ENCODE results near the gene ARID1A.
A peak's percentile ranks its signal among the peaks of the same experiment; 100 is the strongest.

The ARID1A gene

DNA sequence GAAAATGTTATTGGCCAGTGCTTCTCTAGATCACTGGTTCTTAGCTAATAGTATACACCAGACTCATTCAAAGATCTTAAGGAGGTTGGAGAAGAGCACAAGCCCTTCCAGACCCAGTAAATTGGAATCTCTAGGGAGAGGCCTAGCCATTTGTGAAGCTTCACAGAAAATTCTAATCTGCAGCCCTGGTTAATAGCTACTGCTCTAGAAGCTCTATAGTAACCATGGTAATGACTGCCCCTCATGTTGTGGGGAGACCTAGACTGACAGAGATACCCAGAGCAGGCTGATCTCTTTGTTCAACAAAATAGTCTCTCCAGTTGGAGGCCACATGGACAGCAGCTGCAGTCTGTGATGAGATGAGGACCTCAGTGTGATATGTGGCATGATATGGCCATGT lies 31.7 kb downstream of the ARID1A start:
- DNase-seq: no peak

DNA sequence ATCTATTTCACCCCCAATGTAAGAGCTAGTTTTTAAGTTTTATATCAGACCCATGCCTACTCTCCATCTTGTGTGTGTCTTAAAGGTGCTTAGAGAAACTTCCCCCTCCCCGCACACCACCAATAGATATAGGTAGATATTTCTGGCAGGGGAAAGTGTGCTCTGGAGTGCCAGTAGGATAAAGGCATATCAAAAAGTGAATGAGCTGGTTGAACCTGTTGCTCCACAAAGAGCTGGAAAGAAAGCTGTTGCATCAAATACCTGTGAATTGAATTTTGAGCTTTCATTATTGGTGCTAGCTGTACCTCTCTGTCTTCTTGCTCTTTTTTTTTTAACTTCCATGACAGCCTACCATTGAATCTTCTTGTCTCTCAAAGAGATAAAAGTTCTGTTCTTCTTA lies 32.8 kb downstream of the ARID1A start:
- DNase-seq: no peak

DNA sequence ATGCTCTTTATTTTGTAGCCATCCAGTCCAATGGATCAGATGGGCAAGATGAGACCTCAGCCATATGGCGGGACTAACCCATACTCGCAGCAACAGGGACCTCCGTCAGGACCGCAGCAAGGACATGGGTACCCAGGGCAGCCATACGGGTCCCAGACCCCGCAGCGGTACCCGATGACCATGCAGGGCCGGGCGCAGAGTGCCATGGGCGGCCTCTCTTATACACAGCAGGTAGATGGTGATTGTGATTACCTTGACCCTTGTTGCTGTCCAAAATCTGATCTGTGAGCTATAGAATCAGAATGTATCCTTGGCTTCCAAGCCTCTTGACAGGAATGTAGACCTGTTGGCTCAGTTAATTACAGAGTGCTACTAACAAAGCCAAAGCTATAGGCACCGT lies 33.8 kb downstream of the ARID1A start:
- no peak for DNase-seq

DNA sequence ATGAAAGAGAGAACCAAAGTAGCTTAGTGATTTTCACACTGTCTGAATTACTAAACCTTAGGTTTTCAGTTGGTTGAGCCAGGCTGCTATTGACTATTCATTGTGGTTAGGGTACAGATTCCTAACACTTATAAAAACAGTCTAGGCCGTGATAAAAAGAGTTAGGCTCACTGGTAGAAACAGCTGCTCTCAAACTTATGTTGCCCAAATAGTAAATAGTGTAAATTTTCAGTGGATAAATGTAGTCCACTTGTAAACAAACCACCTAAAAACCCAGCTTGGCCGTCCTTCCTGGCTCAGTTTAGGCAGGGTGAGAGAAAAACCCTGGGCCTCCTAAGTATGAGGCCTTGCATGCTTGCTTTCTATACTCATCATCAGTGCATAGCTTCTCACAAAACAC lies 34.9 kb downstream of the ARID1A start:
- DNase-seq: no peak

DNA sequence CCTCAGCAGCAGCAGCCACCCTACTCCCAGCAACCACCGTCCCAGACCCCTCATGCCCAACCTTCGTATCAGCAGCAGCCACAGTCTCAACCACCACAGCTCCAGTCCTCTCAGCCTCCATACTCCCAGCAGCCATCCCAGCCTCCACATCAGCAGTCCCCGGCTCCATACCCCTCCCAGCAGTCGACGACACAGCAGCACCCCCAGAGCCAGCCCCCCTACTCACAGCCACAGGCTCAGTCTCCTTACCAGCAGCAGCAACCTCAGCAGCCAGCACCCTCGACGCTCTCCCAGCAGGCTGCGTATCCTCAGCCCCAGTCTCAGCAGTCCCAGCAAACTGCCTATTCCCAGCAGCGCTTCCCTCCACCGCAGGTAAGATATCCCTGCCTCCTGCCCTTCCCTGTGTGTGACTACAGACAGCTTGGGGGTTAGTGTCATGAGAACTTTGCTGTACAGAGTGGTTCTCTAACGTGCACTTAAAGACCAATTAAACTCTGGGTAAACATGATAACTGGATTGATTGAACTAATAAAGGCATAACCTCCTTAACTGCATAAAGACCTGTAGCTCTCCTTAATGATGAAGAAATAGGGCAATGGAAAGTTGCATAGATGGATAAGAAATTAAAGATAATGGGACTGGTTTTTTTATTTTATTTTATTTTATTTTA lies 35.6 kb downstream of the ARID1A start:
- no peak for DNase-seq

DNA sequence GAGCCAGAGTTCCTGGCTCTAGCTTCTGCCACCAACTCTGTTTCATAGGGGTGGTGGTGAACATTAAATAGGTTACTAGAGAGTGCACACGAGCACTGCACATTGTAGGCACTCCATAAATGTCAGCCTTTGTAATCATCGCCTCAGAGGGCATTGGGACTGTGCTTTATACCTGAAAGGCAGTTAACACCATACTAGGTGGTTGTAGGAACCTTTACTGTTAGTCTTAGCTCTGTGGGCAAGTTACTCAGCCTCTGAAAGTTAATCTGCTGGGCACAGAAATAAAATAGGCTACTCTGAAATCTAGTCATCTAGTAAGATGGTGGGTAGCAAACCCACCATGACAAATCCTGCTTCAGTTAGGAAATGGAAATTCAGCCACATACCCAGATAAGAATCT lies 37.6 kb downstream of the ARID1A start:
- no peak for DNase-seq

DNA sequence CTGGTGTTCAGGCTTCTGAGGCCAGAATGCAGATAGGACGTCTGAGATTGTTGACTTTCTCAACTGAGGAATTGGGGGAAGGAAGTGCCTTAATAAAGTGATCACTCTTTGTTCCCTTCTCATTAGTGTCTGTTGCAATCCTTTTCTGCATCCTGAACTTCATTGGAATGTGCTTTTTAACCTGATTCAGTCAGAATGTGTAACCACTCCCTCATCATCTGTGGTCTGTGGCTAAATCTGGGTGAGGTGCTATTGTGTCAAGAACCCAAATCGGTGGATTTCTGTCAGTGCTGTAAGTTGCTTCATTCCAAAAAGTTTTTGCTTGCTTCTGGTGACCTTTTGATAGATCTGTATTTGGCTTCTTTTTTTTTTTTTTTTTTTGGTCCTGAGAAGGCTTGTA lies 38.2 kb downstream of the ARID1A start:
- no peak for DNase-seq

DNA sequence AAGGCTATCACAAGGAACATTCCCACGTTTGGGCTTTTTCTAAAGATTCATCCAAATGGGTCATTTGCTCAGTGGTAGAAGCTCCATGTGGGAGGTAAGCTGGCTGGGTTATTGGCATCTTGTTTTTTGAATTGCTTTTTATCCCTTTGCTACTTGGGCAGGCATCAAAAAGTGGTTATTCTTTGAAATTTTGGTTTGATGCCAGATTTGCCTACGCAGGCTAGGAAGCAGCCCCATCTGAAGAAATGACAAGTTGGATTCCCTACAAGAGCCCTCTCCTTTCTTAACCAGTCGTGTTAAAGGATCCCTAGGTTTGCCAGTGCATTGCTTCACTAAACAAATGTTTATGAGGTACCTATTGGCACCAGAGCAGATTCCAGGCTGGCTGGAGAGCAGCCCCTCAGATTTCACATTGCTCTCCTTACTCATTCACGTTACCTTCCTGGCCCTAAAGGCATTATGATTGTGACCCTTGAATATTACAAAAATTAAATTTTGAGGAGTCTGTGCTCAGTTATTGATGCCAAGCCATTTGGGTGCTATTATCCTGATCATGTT lies 38.8 kb downstream of the ARID1A start:
- DNase-seq: no peak

DNA sequence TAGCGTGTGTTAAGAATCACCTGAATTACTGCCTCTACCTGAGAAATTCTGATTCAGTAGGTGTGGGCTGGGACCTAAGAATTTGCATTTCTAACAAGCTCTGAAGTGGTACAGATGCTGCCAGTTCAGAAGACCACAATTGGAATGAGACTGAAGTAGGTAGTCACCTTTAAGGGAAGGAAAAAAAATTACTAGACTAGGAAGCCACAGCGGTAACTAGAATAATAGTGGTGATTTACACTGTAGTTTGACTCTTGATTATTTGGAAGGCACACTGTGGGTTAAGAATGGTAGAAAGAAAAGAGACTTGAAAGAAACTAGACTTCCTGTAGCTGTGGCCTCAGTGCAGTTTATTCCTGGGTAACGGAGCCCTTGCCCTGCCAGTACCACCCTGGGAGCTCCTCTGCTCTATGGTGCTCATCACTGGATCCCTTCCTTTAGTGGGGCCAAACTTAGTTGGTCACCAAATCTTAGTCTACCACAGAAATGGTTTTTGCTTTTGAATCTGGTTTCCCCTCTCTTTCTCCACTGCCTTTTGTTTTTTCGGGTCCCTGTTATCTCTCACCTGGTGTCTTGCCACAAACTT lies 43.6 kb downstream of the ARID1A start:
- DNase-seq: no peak

DNA sequence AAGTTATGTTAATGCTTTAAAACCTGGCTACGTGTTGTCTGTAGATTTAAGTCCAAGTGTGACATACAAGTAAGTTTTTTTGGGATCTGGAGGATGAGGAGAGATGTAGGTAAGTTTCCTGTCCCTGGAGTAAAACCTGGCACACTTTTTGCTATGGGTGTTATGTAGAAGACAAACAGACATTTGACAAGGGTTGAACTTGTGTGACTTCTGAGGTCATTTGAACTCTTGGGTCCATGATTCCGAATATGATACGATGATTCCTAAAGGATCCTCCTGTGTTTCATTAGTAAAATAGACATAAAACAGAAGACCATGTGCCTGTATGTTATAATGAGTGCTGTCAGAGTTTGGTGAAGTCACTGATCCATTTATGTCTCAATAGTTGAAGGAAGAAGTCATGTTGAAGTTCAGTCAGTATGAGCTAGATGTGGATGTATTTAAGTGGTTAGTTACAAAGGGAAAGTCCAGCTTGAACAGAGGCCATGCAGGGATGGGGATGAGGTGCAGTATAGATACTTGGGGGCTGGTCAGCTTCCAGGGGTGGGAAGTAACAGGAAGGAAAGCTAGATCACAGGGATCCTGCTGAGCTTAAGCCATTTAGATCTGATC lies 44.3 kb downstream of the ARID1A start:
- no peak for DNase-seq

DNA sequence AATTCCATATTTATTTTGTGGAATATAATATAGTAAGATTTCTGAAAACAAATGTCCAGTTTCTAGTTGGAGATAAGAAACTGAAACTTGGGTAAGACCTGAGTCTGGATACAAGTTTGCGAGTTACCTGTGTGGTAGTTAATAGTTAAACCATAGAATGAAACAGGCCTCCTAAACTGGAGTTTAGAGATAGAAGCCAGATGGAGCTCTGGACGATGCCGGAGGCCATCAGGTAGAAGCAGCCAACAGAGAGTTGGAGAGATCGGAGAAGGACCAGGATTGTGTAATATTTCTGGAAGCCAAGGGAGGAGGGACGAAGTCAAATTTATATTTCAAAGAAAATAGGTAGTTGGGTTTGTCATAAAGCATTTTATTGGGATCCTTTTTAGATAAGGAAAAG lies 45.1 kb downstream of the ARID1A start:
- DNase-seq: no peak

DNA sequence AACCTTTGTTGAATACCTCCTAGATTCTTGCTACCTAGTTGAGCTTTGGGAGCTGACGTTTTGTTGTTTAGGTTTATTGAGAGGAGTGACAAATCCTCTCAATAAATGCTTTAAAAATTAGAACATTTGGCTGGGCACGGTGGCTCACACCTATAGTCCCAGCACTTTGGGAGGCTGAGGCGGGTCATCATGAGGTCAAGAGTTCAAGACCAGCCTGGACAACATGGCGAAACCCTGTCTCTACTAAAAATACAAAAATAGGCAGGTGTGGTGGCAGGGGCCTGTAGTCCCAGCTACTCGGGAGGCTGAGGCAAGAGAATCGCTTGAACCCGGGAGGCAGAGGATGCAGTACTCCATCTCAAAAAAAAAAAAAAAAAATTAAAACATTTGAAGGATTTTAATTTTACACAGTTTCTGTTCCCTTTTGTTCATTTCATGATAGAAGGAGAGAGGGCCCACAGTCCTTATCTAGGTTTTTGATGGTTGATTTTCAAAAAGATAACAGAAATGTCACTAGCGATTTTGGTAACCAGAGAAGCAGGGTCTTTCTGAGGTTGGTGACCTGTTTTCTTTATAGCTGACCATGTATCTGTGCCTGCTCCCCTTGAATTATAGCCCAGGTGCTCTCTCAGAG lies 47.7 kb downstream of the ARID1A start:
- DNase-seq: no peak

DNA sequence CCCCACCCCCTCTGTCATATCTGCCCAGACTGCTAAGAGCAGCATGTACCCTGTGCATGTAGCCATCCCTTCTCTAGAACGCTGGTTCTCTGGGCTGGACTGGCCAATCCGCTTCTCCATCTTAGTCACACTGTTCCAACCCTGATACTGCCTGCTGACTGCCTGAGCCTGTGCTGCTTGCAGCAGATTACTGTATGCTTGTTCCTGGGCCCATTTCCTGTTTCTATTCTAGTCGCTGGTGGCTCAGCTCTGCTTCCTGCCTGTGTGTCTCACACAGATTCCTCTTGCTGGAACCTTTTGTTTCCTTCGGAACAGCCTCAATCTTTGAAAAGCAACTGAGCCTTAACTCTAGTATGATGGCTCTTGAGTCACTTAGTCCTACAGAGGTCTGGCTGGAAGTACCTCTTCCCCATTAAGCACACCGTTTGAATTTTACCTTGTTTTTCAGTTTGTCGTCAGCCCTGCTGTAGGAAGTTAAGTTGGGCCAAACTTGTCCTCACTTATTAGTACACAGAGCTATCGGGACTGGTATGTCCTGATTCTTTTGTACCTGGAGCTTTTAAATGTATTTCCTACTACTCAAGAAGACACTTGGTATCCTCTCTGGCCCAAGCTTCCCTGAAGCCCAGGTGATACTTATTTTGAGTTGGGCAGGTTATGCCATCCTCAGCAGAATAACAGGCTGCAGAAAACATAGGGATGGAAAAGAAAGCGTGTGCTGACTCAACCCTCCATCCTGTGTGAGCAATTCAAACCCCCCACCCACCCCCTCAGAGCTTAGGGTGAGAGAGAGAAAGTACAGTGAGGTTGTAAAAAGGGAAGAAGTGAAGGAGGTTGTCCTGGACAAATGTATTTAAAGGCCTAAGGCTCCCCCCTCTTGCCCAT lies 48.5 kb downstream of the ARID1A start:
- peak in 49 of 56 donors; percentile 7 to 77 (median 37) for DNase-seq

DNA sequence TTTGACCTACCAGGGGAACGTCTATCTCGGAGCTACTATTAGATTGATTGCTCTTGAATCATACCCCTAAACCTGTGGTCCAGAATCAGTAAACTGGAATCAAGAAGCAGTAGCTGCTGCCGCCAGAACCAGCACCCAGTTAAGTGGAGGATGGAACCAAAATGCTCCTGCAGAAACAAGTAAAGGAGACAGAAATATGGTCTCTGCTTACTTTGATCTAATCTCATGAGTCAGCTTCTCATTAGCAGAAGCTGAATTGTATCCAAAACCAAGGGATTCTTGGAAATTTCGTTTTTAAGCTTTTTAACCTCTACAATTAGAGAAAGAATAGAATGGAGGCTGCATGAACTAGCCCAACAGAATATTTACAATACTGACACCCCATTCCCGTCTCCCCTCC lies 49.4 kb downstream of the ARID1A start:
- DNase-seq: no peak

DNA sequence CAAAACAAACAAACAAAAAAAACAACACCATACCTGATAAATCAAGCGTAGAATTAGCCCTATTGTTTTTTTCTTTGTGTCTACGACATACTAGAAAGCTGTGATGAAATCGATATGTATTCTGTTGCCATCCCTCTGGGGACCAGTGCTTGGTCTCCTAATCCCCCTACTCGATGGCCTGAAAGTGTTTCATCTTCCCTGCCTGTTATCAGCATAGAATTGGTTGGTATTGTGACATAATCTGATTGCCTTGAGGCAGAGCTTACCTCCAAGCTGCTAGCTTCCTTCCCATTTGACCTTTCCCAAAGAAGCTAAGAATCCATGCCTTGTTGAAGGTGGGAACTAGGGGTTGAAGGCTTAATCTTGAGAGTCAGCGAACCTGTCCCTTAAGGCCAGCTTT lies 51.2 kb downstream of the ARID1A start:
- DNase-seq: no peak

DNA sequence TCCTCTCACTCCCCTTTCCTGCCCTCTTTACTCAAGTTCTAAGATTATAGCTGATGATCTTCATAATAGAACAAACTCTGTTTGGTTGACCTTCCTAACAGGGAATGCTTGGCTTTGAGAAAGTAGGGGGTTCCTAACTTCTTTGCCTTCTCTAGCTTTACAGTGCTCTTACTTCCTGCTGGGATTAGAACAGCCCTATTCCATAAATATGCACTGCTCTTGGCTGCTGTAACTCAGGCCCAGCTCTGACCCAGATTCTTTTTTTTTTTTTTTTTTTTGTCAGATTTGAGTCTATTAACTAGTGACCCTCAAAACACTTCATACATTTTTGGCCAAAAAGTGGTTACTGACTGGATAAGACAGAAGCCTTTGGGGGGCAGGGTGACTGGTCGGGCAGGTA lies 52.5 kb downstream of the ARID1A start:
- no peak for DNase-seq

DNA sequence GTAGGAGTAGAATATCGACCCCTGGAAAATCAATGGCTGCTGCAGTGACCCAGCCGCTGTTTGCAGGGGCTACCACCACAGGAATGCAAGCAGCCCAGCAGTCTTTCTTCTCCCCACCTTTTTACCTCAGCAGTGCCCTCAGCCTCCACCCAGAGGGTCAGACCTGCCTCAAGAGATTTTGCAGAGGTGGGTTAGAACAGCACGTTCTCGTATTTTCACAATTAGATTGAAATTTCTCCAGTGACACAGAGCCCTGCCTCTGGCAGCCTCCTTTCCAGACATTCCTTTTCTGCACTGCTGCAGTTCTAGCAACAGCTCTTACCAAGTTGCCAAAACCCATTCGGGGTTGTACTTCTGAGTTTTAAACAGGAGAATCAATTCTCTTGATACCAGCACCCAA lies 53.6 kb downstream of the ARID1A start:
- no peak for DNase-seq

DNA sequence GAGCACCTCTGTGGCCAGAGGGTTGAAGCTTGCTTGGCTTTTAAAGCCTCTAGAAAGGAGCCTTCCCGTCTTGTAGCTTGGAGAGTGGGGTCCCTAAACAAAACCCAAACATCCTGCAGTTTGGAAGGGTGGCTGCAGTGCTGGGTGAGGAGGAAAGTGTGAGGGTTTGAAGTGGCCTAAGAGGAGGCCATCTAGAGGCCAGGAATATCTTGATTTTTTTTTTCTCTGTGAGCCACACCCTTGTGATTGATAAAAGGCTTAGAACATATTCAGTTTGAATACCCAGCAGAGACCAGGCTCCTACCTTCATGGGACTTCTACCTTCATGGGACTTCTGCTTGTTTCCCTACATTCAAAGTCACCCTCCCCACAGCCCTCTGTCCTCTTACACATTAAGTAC lies 54.6 kb downstream of the ARID1A start:
- DNase-seq: no peak

DNA sequence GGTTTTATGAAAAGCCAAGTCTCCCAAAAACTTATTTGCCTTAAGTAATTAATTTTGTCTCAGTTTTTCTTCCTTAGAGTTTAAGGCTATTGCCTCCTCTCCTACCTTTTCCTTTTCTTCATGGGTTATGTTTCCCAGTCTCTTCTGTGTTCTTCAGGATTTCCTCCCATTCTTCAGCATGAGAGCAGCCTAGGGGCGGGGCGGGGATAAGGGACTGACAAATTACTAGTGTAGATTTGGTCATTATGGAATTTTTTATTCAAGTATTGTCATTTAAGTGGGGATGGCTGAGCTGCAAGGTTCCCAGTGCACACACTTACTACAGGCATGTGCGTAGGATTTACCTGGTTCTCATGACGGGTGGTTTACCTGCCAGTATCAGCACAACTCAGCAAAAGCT lies 56.7 kb downstream of the ARID1A start:
- DNase-seq: no peak

DNA sequence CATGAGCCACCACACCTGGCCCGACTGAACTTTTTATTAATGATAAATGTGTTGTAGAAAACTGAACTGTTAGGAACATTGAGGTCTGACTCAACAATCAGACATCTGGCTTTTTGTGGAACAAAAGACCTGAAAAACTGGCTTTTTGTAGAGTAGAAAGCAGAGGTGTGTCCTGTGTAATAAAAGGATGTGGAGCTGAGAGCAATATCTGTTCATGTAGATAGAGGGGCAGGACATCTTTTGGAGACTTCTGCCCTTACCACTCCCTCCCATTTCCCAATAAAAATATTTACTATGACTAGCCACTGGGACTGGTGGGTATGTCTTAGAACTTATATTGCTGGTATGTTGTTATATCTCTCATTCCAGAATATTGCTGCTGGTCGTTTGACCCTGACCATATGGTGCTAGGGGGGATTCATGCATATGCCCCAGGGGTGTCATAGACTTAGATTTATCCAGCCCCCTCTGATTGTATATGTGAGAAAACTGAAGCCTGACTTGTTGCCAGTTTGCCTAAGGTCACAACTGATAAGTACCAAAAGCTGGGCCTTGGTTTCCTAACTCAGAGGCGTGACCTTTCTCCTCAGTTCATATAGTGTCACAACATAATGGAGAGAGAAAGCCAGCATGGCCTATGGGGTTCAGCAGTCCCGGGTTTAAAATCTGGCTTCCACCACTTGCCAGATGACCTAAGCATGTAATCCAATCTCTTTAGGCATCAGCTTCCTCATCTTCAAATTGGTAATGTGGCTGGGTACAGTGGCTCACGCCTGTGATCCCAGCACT lies 58.5 kb downstream of the ARID1A start:
- DNase-seq: no peak

DNA sequence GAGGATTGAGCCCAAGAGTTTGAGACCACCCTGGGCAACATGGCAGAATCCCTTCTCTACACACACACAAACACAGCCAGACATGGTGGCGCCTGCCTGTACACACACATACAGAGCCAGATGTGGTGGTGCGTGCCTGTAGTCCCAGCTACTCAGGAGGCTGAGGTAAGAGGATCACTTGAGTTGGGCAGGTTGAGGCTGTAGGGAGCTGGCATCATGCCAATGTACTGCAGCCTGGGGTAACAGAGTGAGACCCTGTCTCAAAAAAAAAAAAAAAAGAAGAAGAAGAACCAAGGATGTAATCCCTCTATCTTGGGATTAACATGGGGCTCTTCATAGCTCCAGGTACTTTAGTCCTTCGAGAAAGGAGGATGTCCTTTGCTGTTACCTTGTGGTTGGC lies 62.5 kb downstream of the ARID1A start:
- no peak for DNase-seq

Measured in nucleus accumbens (tissue), 56 donors.